SU-DHL-6 (cell line): ENCODE measurements around the gene ILF2.

Experiments used
- EZH2phosphoT487 ChIP-seq: fragments of 200-600 bp; sonication (generic), shearing (Covaris generic); conservative IDR thresholded peaks from 2 replicates; pipeline ENCODE4 v1.6.1; 2018; ENCODE audit warnings: mild to moderate bottlenecking, antibody characterized with exemption, low read length, moderate library complexity, mixed read lengths
- TF ChIP-seq, protein P1 (sequence below): fragments of 200-600 bp; sonication (generic); IDR thresholded peaks from one replicate; pipeline ENCODE4 v1.5.1; 2017; ENCODE audit warnings: antibody characterized with exemption, mild to moderate bottlenecking, low read length, moderate library complexity; ENCODE audit not compliant: insufficient read depth, poor library complexity, severe bottlenecking

DNA sequence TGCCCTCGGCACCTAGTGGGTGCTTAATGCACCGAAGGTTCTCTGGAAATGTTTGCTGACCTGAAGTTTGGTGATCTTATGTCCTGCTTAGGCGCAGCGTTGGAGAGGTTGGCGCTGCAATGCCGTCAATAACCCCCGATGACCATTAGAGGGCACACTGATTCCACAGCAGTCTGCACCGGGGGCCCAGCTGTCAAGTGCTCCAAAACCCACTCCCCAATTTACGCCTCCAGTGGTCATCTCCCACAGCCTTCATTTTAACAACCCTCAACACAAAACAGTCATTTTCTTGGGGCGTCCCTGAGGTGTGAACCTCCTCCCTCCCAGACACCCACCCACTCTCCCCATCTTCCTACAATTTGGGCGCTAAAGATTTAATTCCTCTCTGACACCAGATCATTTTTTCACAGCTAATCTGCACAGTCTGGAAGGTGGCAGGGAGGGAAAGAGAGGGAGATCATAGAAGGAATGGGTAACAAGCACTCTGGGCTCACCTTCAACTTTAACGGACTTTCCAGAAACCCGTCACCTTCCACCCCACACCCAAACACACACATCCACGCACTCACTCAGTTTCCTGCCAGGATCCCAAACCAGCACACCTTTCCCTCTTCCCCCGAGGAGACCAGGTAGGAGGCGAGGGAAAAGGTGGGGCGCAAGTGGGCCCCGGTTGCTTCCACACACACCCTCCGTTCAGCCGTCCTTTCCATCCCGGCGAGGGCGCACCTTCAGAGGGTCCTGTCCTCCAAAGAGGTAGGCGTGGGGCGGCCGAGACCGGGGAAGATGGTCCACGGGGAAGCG lies 7.1 kb upstream of the ILF2 start:
- TF ChIP-seq, protein P1, sequence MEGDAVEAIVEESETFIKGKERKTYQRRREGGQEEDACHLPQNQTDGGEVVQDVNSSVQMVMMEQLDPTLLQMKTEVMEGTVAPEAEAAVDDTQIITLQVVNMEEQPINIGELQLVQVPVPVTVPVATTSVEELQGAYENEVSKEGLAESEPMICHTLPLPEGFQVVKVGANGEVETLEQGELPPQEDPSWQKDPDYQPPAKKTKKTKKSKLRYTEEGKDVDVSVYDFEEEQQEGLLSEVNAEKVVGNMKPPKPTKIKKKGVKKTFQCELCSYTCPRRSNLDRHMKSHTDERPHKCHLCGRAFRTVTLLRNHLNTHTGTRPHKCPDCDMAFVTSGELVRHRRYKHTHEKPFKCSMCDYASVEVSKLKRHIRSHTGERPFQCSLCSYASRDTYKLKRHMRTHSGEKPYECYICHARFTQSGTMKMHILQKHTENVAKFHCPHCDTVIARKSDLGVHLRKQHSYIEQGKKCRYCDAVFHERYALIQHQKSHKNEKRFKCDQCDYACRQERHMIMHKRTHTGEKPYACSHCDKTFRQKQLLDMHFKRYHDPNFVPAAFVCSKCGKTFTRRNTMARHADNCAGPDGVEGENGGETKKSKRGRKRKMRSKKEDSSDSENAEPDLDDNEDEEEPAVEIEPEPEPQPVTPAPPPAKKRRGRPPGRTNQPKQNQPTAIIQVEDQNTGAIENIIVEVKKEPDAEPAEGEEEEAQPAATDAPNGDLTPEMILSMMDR: peak; percentile 83
- TF ChIP-seq EZH2phosphoT487: no peak
